Smooth muscle cell (in vitro differentiated cells): ENCODE results near the gene PCBP3. TPM values are rescaled to one million over a fixed set of nuclear protein-coding genes. Genes with fewer than 3 reads are reported as not detected.
"Not testable (repeated sequence)": the region's sequence is repeated elsewhere in the genome, so short reads cannot be mapped to it uniquely, and the experiment has no call there.

Source experiments
- DNase-seq: peaks from one replicate; lab custom pipeline; 2025; ENCODE audit not compliant: unreplicated experiment; lab: John Stamatoyannopoulos, UW
- H2AFZ ChIP-seq: fragments of 200-600 bp; sonication (generic); 2 replicates; pipeline ENCODE4 v1.6.0; 2016; ENCODE audit warnings: antibody characterized with exemption, low read depth, mild to moderate bottlenecking
- H3F3A ChIP-seq: fragments of 200-600 bp; sonication (generic); 2 replicates; pipeline ENCODE4 v1.6.0; 2017; ENCODE audit warnings: antibody characterized with exemption, low read depth
- H3K27ac ChIP-seq: fragments of 200-600 bp; sonication (generic); 2 replicates; pipeline ENCODE4 v1.5.1; 2016; ENCODE audit warnings: low read depth, mild to moderate bottlenecking
- H3K27me3 ChIP-seq: fragments of 200-600 bp; sonication (generic); 2 replicates; pipeline ENCODE4 v1.6.1; 2016; ENCODE audit warnings: low read depth, mild to moderate bottlenecking
- H3K36me3 ChIP-seq: fragments of 200-600 bp; sonication (generic); 2 replicates; pipeline ENCODE4 v1.5.1; 2016; ENCODE audit warnings: low read depth
- H3K4me1 ChIP-seq: fragments of 200-600 bp; sonication (generic); 2 replicates; pipeline ENCODE4 v1.5.1; 2016; ENCODE audit warnings: low read depth
- H3K4me2 ChIP-seq: fragments of 200-600 bp; sonication (generic); 2 replicates; pipeline ENCODE4 v1.6.0; 2016; ENCODE audit warnings: mild to moderate bottlenecking
- H3K4me3 ChIP-seq: fragments of 200-600 bp; sonication (generic); 2 replicates; pipeline ENCODE4 v1.5.1; 2016; ENCODE audit warnings: mild to moderate bottlenecking
- H3K79me2 ChIP-seq: fragments of 200-600 bp; sonication (generic); 2 replicates; pipeline ENCODE4 v1.6.0; 2016; ENCODE audit warnings: low read depth, mild to moderate bottlenecking
- H3K9ac ChIP-seq: fragments of 200-600 bp; sonication (generic); 2 replicates; pipeline ENCODE4 v1.6.0; 2016; ENCODE audit warnings: low read depth
- H3K9me3 ChIP-seq: fragments of 200-600 bp; sonication (generic); replicated peaks from 2 replicates; pipeline ENCODE4 v1.5.1; 2016; ENCODE audit warnings: low read depth
- H4K20me1 ChIP-seq: fragments of 200-600 bp; sonication (generic); 2 replicates; pipeline ENCODE4 v1.6.0; 2016; ENCODE audit warnings: low read depth
- CTCF ChIP-seq: fragments of 200-600 bp; sonication (generic); IDR thresholded peaks from 2 replicates; pipeline ENCODE4 v1.5.1; 2017; ENCODE audit warnings: borderline replicate concordance, mild to moderate bottlenecking, antibody characterized with exemption; ENCODE audit not compliant: insufficient read depth, poor library complexity, severe bottlenecking
- WGBS: methylation state at CpG from one replicate; pipeline ENCODE4 v1.1.7; 2016; ENCODE audit warnings: low lambda C conversion rate; 5-methylcytosine and 5-hydroxymethylcytosine counted together
- polyA plus RNA-seq: library from polyadenylated mRNA; unstranded; fragments of >200 nt; fragmentation: Nextera tagmentation; extraction: Ambion mirVana; gene quantifications from 2 replicates; pipeline ENCODE4 v1.2.1, GENCODE V29; 2016
- total RNA-seq: library from RNA; depleted of rRNA; stranded (reverse); fragments of >200 nt; gene quantifications from 2 replicates; pipeline ENCODE4 v1.2.3, GENCODE V29; 2014

The PCBP3 gene
- total and polyA plus RNA-seq, 2 experiments from 2014 or later, result 8.9 to 23.1 TPM

- no peak for DNase-seq
- no peak overlapping the region for H3K4me3 ChIP-seq
- no peaks in the 10 kb centered on the region for H3K9me3 ChIP-seq
- 79% methylated on average over 22 of the region's 23 CpGs for WGBS
- no peak overlapping the region for H3K9ac ChIP-seq
- no peaks in the 10 kb centered on the region for H3K4me1 ChIP-seq
- H3K4me2 ChIP-seq, result no peak overlapping the region
- H3K36me3 ChIP-seq, result no peaks in the 10 kb centered on the region
- H4K20me1 ChIP-seq, result no peaks in the 10 kb centered on the region
- TF ChIP-seq CTCF, result no peak
- H3K79me2 ChIP-seq, result no peaks in the 10 kb centered on the region
- no peak overlapping the region for H2AFZ ChIP-seq
- H3K27ac ChIP-seq, result no peak overlapping the region
- H3K27me3 ChIP-seq, result peaks cover 3% of the 10 kb centered on the region
- H3F3A ChIP-seq, result no peaks in the 10 kb centered on the region
These were observed 36.3 kb upstream of the PCBP3 start for GRCh38 chr21:45607021-45607908.

DNA sequence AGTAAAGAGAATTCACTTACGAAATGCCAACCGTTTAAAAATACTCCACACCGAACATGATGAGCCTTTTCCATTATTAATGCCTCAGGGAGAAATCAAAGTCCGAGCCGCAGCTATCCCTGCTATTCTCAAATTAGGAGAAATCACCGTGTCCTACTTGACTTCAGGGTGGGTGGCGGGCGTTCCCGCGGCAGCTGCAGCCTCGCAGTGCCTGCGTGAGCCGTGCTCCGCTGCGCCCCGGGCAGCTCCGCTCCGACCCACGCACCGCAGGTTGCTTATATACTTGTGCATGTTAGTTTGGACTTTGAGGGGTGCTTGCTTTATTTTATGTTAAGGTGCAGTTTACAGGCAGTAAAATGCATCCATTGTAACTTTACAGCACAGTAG, 35.6 kb upstream of the PCBP3 start:
- Histone ChIP-seq H3K27me3 (peaks cover 3% of the 10 kb centered on the region), H3K9me3 (no peaks in the 10 kb centered on the region), H2AFZ (no peak overlapping the region), H3K4me1 (no peaks in the 10 kb centered on the region), H3F3A (no peaks in the 10 kb centered on the region), H3K9ac (no peak overlapping the region), H4K20me1 (no peaks in the 10 kb centered on the region), H3K79me2 (no peaks in the 10 kb centered on the region), H3K36me3 (no peaks in the 10 kb centered on the region), H3K4me3 (no peak overlapping the region), H3K27ac (no peak overlapping the region), H3K4me2 (no peak overlapping the region)
- TF ChIP-seq CTCF, result no peak
- no peak for DNase-seq
- WGBS, result 93% methylated on average over 20 of the region's 20 CpGs

- not testable (repeated sequence) for H3K79me2 ChIP-seq, H3K4me1 ChIP-seq, H3K9ac ChIP-seq, H3K4me3 ChIP-seq, H3K27ac ChIP-seq, H3K36me3 ChIP-seq, H3K9me3 ChIP-seq, H2AFZ ChIP-seq, H3F3A ChIP-seq, DNase-seq, H3K27me3 ChIP-seq, H4K20me1 ChIP-seq, H3K4me2 ChIP-seq
- 78% methylated on average over 15 of the region's 15 CpGs for WGBS
These were observed 34.6 kb upstream of the PCBP3 start for GRCh38 chr21:45608747-45609470.

GRCh38 chr21:45609616-45610015, 33.9 kb upstream of the PCBP3 start:
- 83% methylated on average over 6 of the region's 6 CpGs for WGBS
- H2AFZ ChIP-seq, H3K36me3 ChIP-seq, H3K27ac ChIP-seq, H3F3A ChIP-seq, H4K20me1 ChIP-seq, H3K4me2 ChIP-seq, H3K4me3 ChIP-seq, H3K9ac ChIP-seq, DNase-seq, H3K79me2 ChIP-seq, H3K4me1 ChIP-seq, H3K9me3 ChIP-seq, H3K27me3 ChIP-seq: not testable (repeated sequence)
